Activated CD4-positive, alpha-beta T cell treated with anti-CD3 and anti-CD28 coated beads for 4 hours (primary cell): ENCODE results near the gene ACTN2.
A peak's percentile ranks its signal among the peaks of the same experiment; 100 is the strongest.

Experiments
- DNase-seq, 2 donors: peaks; one replicate each; pipeline ENCODE4 v3.0.0-alpha.2; 2020

The ACTN2 gene

DNA sequence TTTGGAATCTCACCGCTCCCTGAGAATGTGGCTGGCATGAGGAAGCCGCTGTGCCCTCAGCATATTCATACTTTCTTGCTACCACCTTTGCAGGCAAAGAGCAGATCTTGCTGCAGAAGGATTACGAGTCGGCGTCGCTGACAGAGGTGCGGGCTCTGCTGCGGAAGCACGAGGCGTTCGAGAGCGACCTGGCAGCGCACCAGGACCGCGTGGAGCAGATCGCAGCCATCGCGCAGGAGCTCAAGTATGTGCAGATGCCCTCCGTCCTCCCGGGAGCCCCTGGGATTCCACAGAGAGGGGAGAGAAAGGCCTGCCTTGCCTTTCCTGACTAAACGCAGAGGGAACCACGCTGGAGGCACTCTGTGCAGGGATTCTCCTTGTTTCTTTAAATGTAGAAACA lies 58.2 kb downstream of the ACTN2 start:
- no peak for DNase-seq

DNA sequence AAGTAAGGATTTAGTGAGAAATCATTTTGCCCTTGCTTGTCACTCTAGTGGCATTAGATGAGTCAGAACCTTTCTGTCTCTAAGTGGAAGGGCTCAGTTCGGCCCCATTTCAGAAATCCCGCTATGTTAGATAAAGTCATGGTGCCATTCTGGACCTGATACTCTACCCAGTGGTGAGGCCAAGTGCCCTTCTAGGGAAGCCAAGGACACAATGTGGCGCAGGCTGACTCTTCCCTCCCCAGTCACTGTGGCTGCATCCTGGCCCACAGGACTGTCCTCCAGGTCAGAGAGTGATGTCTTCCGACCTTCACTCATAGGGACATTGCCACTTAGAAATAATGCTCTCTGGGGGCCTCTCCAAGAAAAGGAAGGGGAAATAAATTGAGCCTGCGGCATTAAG lies 60.5 kb downstream of the ACTN2 start:
- DNase-seq = no peak

GRCh38 chr1:236747311-236747985 lies 61.1 kb downstream of the ACTN2 start:
- no peak for DNase-seq

- no peak for DNase-seq
These were observed 62.1 kb downstream of the ACTN2 start for GRCh38 chr1:236748268-236748870.

DNA sequence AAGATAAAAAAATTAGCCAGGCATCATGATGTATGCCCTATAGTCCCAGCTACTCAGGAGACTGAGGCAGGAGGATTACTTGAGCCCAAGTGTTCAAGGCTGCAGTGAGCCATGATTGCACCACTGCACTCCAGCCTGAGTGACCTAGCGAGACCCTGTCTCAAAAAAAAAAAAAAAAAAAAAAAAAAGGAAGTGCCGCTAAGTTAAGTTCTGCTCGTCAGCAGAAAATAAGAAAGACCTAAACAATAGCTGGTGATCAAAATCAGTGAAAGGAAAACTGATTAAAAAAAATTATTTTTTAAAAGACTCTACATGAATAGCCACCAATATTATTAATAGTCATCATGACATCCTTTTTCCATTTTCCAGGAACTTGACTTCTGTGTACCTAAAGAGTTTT lies 64.6 kb downstream of the ACTN2 start:
- DNase-seq = no peak

DNA sequence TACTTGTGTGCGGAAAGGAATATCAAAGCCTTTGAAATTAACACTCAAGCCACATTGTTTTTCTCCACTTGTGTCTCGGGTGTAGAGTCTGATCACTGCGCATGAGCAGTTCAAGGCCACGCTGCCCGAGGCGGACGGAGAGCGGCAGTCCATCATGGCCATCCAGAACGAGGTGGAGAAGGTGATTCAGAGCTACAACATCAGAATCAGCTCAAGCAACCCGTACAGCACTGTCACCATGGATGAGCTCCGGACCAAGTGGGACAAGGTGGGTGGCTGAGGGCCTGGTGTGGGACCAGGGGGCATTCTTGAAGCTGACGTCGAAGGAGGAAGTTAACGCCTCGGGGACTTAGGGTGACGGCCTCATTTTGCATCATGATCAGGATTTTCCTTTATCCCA lies 65.1 kb downstream of the ACTN2 start:
- no peak for DNase-seq

DNA sequence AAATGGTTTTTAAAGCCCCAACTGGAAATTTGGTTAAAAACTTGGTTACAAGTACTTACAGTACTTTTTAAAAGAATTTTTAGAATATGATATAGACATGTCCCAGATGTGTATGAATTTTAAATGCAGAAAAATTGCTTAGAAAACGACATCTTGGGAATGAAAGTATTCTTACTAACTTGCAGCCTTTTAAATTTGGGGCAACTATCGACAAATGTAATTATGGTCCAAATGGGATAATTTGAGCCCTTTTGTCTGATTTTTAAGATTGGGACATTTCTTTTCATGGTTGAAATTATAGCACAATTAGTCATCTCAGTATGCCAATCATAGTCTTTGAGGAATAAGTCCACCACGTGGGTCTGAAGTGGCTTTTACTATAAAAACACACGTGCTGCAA lies 65.6 kb downstream of the ACTN2 start:
- no peak for DNase-seq

- DNase-seq = no peak
These were observed 67.2 kb downstream of the ACTN2 start for GRCh38 chr1:236753516-236753915.

DNA sequence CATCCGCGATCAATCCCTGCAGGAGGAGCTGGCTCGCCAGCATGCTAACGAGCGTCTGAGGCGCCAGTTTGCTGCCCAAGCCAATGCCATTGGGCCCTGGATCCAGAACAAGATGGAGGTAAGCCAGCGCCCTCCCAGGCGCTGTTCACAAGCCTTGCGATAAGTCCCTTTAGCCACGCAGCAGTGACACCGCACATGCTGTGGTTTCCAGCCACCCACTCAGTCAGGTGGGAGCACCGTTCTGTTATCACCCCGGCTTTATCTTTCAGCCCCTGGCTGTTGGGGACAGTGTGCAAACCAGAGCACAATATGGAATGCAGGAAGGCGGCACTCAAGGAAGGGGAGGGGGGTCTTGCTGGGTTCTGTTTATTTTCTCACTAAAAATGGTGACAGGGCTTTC lies 67.7 kb downstream of the ACTN2 start:
- DNase-seq = no peak

DNA sequence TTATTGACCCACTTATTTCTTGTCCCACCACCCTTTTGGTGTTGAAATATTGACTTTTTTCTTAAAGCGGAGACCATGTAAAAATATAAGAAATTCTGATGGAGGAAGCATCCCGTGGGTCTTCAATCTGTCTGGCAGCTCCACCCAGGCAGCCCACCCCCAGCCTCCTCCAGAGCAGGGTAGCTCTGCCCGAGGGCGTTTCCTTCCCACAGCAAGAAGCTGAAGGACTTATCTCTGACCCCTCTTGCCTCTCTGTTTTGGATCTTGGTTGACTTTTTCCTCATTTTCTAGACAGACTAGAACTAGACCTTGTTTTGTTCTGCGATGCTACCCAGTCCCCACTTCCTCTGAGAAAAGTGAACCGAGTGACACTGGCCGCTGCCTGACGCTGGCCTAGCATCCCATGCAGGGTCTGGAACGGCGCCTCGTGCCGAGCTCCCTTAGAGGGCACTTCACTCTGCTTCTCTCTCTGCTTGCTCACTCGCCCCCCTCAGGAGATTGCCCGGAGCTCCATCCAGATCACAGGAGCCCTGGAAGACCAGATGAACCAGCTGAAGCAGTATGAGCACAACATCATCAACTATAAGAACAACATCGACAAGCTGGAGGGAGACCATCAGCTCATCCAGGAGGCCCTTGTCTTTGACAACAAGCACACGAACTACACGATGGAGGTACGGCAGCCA lies 68.4 kb downstream of the ACTN2 start:
- no peak for DNase-seq

- DNase-seq = no peak
These were observed 71.3 kb downstream of the ACTN2 start for GRCh38 chr1:236757640-236758039.

GRCh38 chr1:236759252-236759859 lies 73.1 kb downstream of the ACTN2 start:
- peak; percentile 5 to 12 for DNase-seq

DNA sequence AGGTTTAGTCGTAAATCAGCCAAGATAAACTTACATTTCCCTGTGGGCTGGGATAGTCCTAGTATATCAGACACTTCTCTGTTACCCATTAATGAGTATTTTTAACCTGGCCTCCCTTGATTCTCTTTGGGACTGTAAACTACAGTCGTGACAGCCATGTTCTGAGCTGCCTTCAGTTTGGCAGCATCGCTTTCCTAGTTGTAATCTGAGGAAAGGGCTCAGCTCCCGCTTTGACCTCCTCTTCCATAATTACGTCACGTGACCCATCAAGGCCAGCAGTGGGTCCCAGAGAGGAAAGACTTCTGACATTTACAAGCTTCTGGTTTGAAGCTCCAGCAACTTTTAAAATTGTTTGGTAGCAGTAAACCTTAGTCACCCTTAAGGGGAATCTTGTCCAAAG lies 74.2 kb downstream of the ACTN2 start:
- no peak for DNase-seq

DNA sequence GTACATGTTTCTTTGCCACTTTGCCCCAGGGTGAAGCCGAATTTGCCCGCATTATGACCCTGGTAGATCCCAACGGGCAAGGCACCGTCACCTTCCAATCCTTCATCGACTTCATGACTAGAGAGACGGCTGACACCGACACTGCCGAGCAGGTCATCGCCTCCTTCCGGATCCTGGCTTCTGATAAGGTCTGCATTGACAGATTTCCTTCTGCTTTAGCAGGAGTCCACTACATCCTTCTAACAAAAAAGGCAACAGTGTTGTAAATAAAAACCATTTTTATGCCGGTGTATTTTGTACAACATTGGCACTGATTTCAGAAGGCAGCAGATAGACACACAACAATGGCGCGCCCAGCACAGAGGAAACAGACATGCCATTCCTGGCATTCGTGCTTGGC lies 74.7 kb downstream of the ACTN2 start:
- DNase-seq = no peak

DNA sequence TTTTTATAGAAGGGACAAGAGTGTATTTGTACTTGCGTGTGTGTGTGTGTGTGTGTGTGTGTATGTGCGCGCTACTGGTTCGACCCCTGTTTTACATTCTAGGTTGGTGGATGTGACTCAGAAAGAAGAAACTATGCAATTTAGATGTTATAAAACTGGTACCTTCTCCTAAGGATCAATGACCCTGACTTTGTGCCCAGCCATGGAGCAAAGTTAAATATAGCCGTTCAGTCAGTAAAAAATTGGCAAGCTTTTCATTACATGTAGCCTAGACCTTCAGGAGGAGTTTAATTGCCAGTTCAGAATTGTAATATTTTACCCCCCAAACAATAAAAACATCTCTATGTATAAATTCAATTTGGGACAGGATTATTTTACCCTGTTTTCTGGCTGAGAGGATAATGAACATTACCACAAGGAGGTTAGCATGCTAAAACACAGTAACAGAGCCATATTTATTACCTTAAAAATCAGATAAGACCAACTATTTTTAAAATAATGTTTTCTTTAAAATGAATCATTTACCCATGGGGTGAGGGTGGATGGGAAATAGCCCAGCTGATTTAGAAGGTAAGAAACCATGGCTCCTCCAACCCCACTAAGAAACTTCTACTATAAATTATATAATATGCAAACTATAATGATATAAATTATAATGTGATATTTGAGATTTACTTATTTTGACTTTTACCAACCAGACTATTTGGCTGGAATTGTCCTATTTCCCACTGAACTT lies 75.3 kb downstream of the ACTN2 start:
- DNase-seq = no peak

- DNase-seq = no peak
These were observed 76.1 kb downstream of the ACTN2 start for GRCh38 chr1:236762410-236762809.

GRCh38 chr1:236765831-236766230 lies 79.5 kb downstream of the ACTN2 start:
- DNase-seq = no peak

- no peak for DNase-seq
These were observed 80.2 kb downstream of the ACTN2 start for GRCh38 chr1:236766506-236766905.

- DNase-seq = no peak
These were observed 81.0 kb downstream of the ACTN2 start for GRCh38 chr1:236767276-236767675.

DNA sequence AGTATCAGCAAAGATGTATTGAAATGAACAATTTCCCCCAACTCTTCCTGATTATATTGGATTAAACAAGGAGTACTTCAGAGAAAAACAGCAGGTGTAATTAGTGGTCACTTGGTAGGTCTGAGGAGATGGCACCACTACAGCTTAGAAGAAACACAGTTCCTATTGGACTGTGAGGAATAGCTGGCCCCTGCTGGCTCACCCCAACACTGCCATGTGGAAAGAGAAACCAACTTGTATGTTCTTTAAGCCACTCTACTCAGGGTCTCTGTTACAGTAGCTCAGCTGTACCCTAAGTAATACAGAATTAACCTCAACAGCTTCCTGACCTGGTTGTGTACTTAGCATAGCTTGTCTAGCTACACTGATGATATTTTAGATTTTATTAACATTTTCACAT lies 82.3 kb downstream of the ACTN2 start:
- DNase-seq = no peak

GRCh38 chr1:236773919-236774318 lies 87.6 kb downstream of the ACTN2 start:
- DNase-seq = no peak

GRCh38 chr1:236774926-236775325 lies 88.6 kb downstream of the ACTN2 start:
- DNase-seq = no peak

DNA sequence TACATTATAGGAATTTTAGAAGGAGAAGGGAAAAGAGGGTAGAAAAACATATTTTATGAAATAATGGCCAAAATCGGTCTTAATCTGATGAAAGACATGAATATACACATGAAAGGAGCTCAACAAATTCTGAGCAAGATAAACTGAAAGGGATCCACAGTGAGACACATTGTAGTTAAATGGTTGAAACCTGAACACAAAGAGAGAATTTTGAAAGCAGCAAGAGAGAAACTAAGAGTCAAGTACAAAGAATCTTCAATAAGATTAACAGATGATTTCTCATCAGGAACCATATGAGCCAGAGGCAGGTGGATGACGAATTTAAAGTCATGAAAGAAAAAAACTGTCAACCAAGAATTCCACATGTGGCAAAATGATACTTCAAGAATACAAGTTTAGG lies 93.0 kb downstream of the ACTN2 start:
- no peak for DNase-seq
